Neural progenitor cell (in vitro differentiated cells): Measurements from ENCODE around the gene VPS45.

Experiments
- CTCF ChIP-seq: fragments of 200-600 bp; sonication (generic); IDR thresholded peaks from 2 replicates; pipeline ENCODE4 v1.5.1; 2017; ENCODE audit warnings: antibody characterized with exemption, mild to moderate bottlenecking
- EZH2 ChIP-seq: fragments of 200-600 bp; sonication (generic); IDR thresholded peaks from 2 replicates; pipeline ENCODE4 v1.6.1; 2017; ENCODE audit warnings: antibody characterized with exemption, mild to moderate bottlenecking, moderate library complexity

DNA sequence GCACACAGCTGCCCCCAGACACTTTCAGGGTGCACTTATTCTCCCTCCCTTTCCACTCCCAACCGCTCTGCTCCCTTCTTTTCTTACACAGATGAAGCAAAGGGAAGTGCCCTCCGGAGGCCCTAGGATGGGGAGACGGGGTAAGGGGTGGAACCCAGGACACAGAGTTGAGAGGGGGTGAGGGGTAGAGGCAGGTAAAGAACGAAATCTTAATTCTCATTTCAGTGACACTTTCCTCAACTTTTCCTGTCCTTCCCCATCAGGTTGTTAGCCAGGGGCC, 94.9 kb downstream of the VPS45 start:
- TF ChIP-seq EZH2 (no peak), CTCF (no peak)
